Activated CD8-positive, alpha-beta T cell treated with anti-CD3 and anti-CD28 coated beads, Interleukin-2, amount 10 ng/mL, durations not matched to agents 7 days and 5 days (primary cell): Measurements from ENCODE around the gene MAP3K13. TPM values are rescaled to one million over a fixed set of nuclear protein-coding genes. Genes with fewer than 3 reads are reported as not detected.
"Not testable (repeated sequence)": the region's sequence is repeated elsewhere in the genome, so short reads cannot be mapped to it uniquely, and the experiment has no call there.

Experiments used
- ATAC-seq: fragments of 150-1000 bp; cut with Tn5 transposase; one replicate; pipeline ENCODE4 v1.10.0; 2021; ENCODE audit warnings: moderate library complexity
- CTCF ChIA-PET: fragments of 350-600 bp; sonication (Branson Sonifier 250); formaldehyde crosslinking; loops from one replicate; lab custom pipeline; 2021; ENCODE audit warnings: antibody characterized with exemption; lab: Charles Lee
- POLR2A ChIA-PET: fragments of 350-600 bp; sonication (Branson Sonifier 250); formaldehyde crosslinking; loops from one replicate; lab custom pipeline; 2021; ENCODE audit warnings: antibody characterized with exemption; lab: Charles Lee
- DNase-seq: peaks from one replicate; pipeline ENCODE4 v3.0.0-alpha.2; 2020
- H3K27ac Mint-ChIP-seq: one replicate; pipeline ENCODE4 v1.8.0; 2021; ENCODE audit warnings: mild to moderate bottlenecking, mixed read lengths
- H3K27me3 Mint-ChIP-seq: one replicate; pipeline ENCODE4 v1.8.0; 2021; ENCODE audit warnings: low read depth, mixed read lengths
- H3K36me3 Mint-ChIP-seq: one replicate; pipeline ENCODE4 v1.8.0; 2021; ENCODE audit warnings: low read depth, mixed read lengths
- H3K4me1 Mint-ChIP-seq: one replicate; pipeline ENCODE4 v1.8.0; 2021; ENCODE audit warnings: low read depth, mixed read lengths
- H3K4me3 Mint-ChIP-seq: one replicate; pipeline ENCODE4 v1.8.0; 2021; ENCODE audit warnings: mild to moderate bottlenecking, mixed read lengths
- H3K9me3 Mint-ChIP-seq: one replicate; pipeline ENCODE4 v1.8.0; 2022; ENCODE audit warnings: mixed read lengths; ENCODE audit not compliant: insufficient read depth
- total RNA-seq, 2 experiments: library from RNA; stranded (reverse); gene quantifications; one replicate each; pipeline ENCODE4 v1.2.3, GENCODE V29; 2021

MAP3K13 gene
- total RNA-seq, 2 experiments from 2014 or later: 10.6 to 12.4 TPM

DNA sequence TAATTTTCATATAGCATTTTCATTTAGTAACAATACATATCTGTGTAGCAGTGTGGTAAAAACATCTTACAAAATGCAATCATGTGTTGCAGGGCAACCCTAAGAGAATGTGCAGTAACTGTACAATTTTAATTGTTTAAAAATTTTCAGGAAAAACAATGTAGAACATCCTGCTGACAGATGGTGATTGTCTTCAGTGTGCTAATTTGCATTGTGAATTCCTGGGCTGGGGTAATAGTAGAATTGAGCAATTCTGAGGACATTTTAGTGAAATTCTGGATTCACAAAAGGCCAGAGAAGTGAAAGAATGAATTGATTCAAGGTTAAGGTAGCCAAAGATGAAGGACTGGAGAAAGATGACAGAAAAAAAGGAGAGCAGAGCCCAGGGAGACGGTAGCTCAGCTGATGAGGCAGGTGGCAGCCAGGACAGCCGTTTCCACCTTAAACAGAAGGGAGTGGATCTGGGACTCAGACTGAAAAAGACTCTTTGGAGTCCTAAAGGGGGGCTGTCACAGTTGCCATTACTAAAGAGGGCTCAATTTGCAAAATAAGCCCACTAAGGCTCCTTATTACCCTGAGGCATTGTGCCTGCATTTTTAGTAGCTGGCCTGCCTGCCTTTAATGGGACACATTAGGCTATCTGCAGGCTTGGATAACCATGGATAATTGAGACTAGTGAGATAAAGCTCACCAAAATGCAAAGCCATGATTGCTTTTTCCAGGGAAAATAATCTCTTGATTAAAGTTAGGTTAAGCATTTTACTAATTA is 8.6 kb downstream of the MAP3K13 start:
- no peaks in the 10 kb centered on the region for H3K36me3 Mint-ChIP-seq
- H3K9me3 Mint-ChIP-seq: no peaks in the 10 kb centered on the region
- ChIA-PET CTCF (interaction anchor here (1.1 kb wide), 1 partner anchor 289 kb away, joined by 3 read pairs; no protein-coding TSS in a partner anchor), POLR2A (no interaction called here)
- peaks cover 16% of the 10 kb centered on the region for H3K27me3 Mint-ChIP-seq
- no peak for ATAC-seq
- H3K27ac Mint-ChIP-seq: no peak overlapping the region
- H3K4me3 Mint-ChIP-seq: no peak overlapping the region
- no peak for DNase-seq
- H3K4me1 Mint-ChIP-seq: no peaks in the 10 kb centered on the region

DNA sequence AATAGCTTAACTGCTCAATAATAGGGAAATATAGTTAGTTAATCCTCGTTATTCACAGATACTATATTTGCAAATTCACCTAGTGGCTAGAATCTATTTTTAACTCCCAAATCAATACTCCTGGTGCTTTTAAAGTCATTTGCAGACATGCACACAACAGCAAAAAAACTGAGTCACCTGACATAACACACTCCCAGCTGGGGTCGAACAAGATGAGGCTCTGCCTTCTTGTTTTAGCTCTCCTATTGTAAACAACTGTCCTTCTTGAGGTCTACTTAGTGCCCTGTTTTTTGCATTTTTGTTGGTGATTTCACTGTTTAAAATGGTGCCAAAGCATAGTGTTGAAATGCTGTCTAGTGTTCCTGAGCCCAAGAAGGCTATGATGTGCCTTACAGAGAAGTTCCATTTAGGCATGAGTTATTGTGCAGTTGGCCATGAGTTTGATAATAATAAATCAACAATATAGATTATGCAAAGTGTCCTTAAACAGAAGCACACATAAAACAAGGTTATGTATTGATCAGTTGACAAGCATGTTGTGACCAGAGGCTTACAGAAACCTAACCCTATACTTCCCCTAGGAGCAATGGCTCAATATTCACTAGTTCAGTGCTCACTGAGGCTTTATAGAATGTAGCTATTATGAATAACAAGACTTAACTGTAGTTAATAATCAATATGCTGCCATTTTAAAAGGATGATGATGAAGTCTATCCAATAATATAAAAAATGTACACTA is 18.6 kb downstream of the MAP3K13 start:
- no peak for ATAC-seq
- DNase-seq: no peak
- POLR2A ChIA-PET: no interaction called here
- CTCF ChIA-PET: no interaction called here
- H3K27me3 Mint-ChIP-seq: peaks cover 7% of the 10 kb centered on the region
- no peak overlapping the region for H3K27ac Mint-ChIP-seq
- no peaks in the 10 kb centered on the region for H3K9me3 Mint-ChIP-seq
- no peaks in the 10 kb centered on the region for H3K4me1 Mint-ChIP-seq
- H3K36me3 Mint-ChIP-seq: no peaks in the 10 kb centered on the region
- no peak overlapping the region for H3K4me3 Mint-ChIP-seq

DNA sequence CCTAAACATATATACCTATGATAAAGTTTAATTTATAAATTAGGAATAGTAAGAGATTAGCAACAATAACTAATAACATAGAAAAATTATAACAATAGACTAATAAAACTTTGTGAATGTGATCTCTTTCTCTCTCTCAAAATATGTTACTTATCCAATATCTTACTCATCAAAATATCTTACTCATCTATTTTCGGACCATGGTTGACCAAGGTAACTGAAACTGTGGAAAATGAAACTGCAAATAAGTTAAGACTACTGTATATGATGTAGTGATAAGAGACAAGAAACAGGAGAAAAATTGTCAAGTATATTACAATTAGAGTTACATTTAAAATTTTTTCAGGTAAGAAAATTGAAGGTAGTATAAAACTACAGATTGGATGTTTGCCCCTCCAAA is 19.2 kb downstream of the MAP3K13 start:
- no peaks in the 10 kb centered on the region for H3K36me3 Mint-ChIP-seq
- CTCF ChIA-PET: no interaction called here
- ATAC-seq (no peak), DNase-seq (no peak)
- no peaks in the 10 kb centered on the region for H3K4me1 Mint-ChIP-seq
- H3K9me3 Mint-ChIP-seq: no peaks in the 10 kb centered on the region
- no peak overlapping the region for H3K4me3 Mint-ChIP-seq
- peaks cover 11% of the 10 kb centered on the region for H3K27me3 Mint-ChIP-seq
- no peak overlapping the region for H3K27ac Mint-ChIP-seq
- POLR2A ChIA-PET: no interaction called here

DNA sequence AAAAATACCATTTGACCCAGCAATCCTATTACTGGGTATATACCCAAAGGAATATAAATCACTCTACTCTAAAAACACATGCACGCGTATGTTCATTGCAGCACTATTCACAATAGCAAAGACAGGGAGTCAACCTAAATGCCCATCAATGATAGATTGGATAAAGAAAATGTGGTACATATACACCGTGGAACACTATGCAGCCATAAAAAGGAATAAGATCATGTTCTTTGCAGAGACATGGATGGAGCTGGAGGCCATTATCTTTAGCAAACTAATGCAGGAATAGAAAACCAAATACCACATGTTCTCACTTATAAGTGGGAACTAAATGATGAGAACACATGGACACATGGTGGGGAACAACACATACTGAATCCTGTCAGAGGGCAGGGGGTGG is 23.6 kb downstream of the MAP3K13 start:
- H3K36me3 Mint-ChIP-seq, H3K9me3 Mint-ChIP-seq, H3K4me3 Mint-ChIP-seq, H3K4me1 Mint-ChIP-seq, POLR2A ChIA-PET, ATAC-seq, CTCF ChIA-PET, DNase-seq, H3K27ac Mint-ChIP-seq: not testable (repeated sequence)
- H3K27me3 Mint-ChIP-seq: peaks cover 11% of the 10 kb centered on the region

DNA sequence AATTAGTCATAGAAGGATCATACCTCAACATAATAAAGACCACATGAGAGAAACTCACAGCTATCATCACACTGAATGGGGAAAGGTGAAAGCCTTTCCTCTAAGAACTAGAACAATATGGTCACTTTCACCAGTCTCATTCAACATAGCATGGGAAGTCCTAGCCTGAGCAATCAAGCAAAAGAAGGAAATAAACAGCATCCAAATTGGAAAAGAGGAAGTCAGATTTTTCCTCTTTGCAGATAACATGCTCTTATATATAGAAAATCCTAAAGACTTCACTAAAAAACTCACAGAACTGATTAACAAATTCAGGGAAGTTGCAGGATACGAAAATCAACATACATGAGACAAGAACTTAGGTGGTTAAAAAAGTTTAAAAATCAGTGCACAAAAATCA is 24.7 kb downstream of the MAP3K13 start:
- Mint-ChIP-seq H3K27ac (no peak overlapping the region), H3K27me3 (peaks cover 11% of the 10 kb centered on the region), H3K4me1 (no peaks in the 10 kb centered on the region), H3K9me3 (no peaks in the 10 kb centered on the region), H3K4me3 (no peak overlapping the region), H3K36me3 (no peaks in the 10 kb centered on the region)
- ATAC-seq: no peak
- ChIA-PET CTCF (no interaction called here), POLR2A (no interaction called here)
- DNase-seq: no peak

DNA sequence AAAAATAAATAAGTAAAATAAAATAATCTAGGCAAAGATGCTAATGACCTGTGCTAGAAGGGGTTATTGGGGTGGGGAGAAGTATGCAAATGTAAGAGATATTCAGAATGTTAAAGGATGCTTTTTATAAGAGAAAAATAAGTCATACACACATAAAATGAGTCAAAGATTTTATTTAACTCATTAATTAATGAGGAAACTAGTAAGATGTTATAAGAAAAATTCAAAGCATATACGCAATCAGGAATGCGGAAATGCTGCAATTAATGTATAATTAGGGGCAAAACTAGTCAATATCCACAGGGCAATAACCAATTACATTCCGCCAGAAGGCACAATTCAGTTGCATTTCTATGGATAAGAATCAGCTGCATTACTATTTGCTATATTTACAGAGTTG is 30.1 kb downstream of the MAP3K13 start:
- Mint-ChIP-seq H3K27ac (no peak overlapping the region), H3K36me3 (no peaks in the 10 kb centered on the region), H3K9me3 (no peaks in the 10 kb centered on the region), H3K4me3 (no peak overlapping the region), H3K4me1 (no peaks in the 10 kb centered on the region), H3K27me3 (peaks cover 3% of the 10 kb centered on the region)
- ATAC-seq (no peak), DNase-seq (no peak)
- CTCF ChIA-PET: no interaction called here
- POLR2A ChIA-PET: no interaction called here

DNA sequence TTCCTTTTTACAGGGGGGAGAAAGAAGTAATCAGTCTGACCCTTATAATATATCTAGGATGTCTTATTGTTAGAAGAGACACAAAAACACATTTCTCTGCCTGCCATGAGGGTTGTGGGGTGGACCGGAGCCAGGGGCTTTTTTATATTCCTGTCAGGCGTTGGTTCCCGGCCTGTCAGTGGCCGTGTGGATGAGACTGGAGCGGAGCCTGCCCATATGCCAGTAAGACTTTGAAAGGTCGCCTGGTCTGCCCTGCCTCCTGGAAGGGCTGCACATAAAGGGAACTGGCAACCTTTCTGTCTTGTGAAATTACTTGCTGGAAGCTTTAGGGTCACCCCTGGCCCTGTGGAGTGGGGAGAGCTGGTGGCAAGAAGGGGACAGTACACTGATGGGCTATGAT is 34.7 kb downstream of the MAP3K13 start:
- H3K27ac Mint-ChIP-seq: no peak overlapping the region
- ATAC-seq (no peak), DNase-seq (no peak)
- CTCF ChIA-PET: no interaction called here
- H3K27me3 Mint-ChIP-seq: peaks cover 2% of the 10 kb centered on the region
- H3K9me3 Mint-ChIP-seq: no peaks in the 10 kb centered on the region
- no peak overlapping the region for H3K4me3 Mint-ChIP-seq
- no peaks in the 10 kb centered on the region for H3K4me1 Mint-ChIP-seq
- POLR2A ChIA-PET: no interaction called here
- H3K36me3 Mint-ChIP-seq: no peaks in the 10 kb centered on the region

DNA sequence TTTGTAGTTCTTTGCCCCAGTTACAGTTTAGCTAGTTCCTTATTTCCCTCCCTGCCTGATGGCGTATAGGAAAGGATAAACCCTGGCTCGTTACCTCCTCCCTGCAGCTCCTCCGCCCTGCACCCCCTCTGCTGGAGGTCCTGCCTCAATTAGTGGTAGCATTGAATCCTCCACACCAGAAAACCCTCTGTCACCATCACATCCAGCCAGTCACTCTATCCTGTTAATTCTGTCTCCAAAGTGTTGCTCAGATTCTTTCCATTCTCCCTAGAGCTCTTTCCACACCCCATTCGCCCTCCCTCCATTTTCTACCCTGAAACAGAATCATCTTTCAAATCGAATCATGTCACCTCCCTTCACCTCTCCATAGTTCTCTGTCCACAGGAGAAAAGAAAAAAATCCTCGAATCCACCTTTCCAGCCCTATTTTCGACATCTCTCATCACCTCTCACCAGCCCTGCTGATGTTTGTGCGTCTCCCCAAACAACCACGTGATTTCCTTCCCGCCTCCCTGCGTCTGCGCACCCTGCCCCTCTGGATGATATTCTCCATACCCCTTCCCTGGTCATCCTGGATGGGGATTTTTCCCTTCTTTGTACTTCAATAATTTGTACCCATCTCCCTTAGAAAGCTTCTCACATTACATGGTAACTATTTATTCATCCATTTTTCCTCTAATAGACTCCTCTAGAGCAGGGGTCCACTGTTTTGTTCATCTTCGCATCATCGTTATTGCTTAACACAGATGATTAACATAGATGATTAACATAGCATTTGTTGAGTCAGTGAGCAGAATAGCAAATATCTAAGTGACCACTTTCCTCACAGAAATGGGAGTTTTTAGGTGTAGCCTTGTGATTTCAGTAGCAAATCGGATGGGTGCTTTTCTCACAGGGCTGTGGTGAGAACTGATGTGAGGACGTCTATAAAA is 37.1 kb downstream of the MAP3K13 start:
- CTCF ChIA-PET: no interaction called here
- no peak for ATAC-seq

DNA sequence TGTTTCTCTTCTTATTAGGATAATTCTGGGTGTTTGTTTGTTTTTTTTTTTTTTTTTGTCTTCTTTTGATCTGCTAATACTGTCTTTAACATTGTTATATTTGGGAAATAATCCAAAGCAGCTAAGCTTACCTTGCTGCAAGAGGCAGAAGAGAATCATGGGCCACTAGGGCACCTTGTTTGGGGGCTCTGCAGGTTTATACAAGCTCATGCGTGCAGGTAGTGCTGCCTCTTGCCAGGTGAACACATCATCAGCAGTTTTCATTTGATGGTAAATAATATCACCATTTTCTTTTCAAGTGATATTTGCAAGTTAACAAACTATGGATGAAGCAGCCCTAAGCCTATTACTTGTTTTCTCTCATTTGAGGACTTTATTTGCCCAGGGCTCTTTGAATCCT is 37.9 kb downstream of the MAP3K13 start:
- H3K36me3 Mint-ChIP-seq: no peaks in the 10 kb centered on the region
- ATAC-seq (no peak), DNase-seq (no peak)
- POLR2A ChIA-PET: no interaction called here
- H3K4me1 Mint-ChIP-seq: no peaks in the 10 kb centered on the region
- H3K9me3 Mint-ChIP-seq: no peaks in the 10 kb centered on the region
- CTCF ChIA-PET: no interaction called here
- H3K4me3 Mint-ChIP-seq: no peak overlapping the region
- peaks cover 6% of the 10 kb centered on the region for H3K27me3 Mint-ChIP-seq
- no peak overlapping the region for H3K27ac Mint-ChIP-seq

More for the DNA sequence above, 37.1 kb downstream of the MAP3K13 start:
- no peak overlapping the region for H3K27ac Mint-ChIP-seq
- H3K4me3 Mint-ChIP-seq: no peak overlapping the region
- no peak for DNase-seq
- POLR2A ChIA-PET: no interaction called here
- no peaks in the 10 kb centered on the region for H3K4me1 Mint-ChIP-seq
- no peaks in the 10 kb centered on the region for H3K36me3 Mint-ChIP-seq
- H3K27me3 Mint-ChIP-seq: peaks cover 2% of the 10 kb centered on the region
- no peaks in the 10 kb centered on the region for H3K9me3 Mint-ChIP-seq

DNA sequence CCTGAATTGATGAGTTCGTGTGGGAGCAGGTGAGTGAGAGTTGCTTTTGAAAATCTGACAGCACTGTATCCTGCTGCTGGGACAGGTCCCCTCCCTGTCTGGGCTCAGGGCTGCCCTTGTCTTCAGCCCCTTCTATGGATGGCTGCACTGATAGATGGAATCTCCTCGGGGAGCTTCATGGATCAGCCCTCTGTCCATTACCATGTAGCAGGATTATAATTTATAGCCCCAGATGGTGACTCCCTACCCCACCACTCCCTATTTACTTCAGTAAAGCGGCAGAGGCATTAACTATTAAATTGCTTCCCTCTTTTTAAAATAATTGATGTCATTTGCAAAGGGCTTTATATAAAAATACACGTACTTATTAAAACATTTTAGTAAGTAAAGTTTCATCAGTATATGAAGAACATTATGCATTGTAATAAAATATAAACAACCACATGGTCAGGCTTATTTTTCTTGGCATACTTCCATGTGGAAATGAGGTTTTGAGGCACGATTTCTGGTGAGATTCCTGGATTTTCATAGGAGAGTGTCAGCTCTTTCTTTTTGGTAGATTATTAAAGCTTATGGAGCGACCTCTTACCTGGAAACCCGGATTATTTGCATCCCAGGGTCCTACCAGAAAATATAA is 38.5 kb downstream of the MAP3K13 start:
- no peak overlapping the region for H3K27ac Mint-ChIP-seq
- ChIA-PET POLR2A (no interaction called here), CTCF (interaction anchor here (0.6 kb wide), 1 partner anchor 30 kb away, joined by 3 read pairs; no protein-coding TSS in a partner anchor)

DNA sequence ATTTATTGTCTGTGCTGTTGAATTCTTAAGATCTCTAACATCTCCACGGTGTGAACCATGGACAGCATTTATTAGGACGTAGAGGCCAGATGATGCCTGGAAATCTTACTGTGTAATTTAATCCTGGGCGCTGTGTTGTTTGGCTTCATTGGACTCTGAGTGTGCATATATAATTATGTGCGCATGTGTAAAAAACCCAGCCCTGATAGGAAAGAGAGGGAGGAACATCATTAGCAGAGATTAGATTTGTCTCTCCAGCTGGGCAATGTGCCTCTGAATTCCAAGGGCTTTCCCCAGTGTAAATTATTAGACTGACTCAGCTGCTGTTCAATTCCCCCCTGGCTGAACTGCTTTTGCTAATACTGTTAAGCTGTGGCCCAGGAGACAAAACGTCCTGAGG is 39.6 kb downstream of the MAP3K13 start:
- Mint-ChIP-seq H3K4me3 (no peak overlapping the region), H3K36me3 (no peaks in the 10 kb centered on the region), H3K4me1 (no peaks in the 10 kb centered on the region), H3K9me3 (no peaks in the 10 kb centered on the region), H3K27ac (no peak overlapping the region), H3K27me3 (peaks cover 6% of the 10 kb centered on the region)
- POLR2A ChIA-PET: no interaction called here
- no peak for ATAC-seq
- no peak for DNase-seq
- CTCF ChIA-PET: no interaction called here

More for the DNA sequence above, 38.5 kb downstream of the MAP3K13 start:
- no peak for DNase-seq
- ATAC-seq: no peak
- no peaks in the 10 kb centered on the region for H3K9me3 Mint-ChIP-seq
- no peaks in the 10 kb centered on the region for H3K36me3 Mint-ChIP-seq
- H3K4me3 Mint-ChIP-seq: no peak overlapping the region
- peaks cover 6% of the 10 kb centered on the region for H3K27me3 Mint-ChIP-seq
- no peaks in the 10 kb centered on the region for H3K4me1 Mint-ChIP-seq
